GM12878 (cell line): ENCODE results near the gene ERC1. TPM values are rescaled to one million over a fixed set of nuclear protein-coding genes. Genes with fewer than 3 reads are reported as not detected.

Experiments
- ATAC-seq: fragments of 200-7000 bp; cut with Tn5 transposase; 3 replicates; pipeline ENCODE4 v1.9.1; 2020; ENCODE audit warnings: mild to moderate bottlenecking, moderate library complexity
- BruUV-seq: library from RNA; stranded (reverse); fragments of 400-500 nt; replicated peaks from 2 replicates; lab custom pipeline; 2021; lab: Mats Ljungman, UMichigan
- CTCF ChIA-PET: fragments of 300-600 bp; sonication (Branson Sonifier 250); formaldehyde crosslinking; extraction: SDS; loops from one replicate; lab custom pipeline; 2021; ENCODE audit warnings: inconsistent platforms; lab: Yijun Ruan, JAX
- POLR2A ChIA-PET: fragments of 350-600 bp; formaldehyde crosslinking; extraction: SDS; loops from one replicate; lab custom pipeline; 2021; ENCODE audit warnings: inconsistent platforms; lab: Charles Lee
- RAD21 ChIA-PET: fragments of 300-600 bp; sonication (Branson Sonifier 250); formaldehyde crosslinking; loops from one replicate; lab custom pipeline; 2023; ENCODE audit warnings: antibody characterized with exemption; ENCODE audit not compliant: unreplicated experiment; lab: Charles Lee
- SMC1A ChIA-PET: fragments of 300-600 bp; sonication (Branson Sonifier 250); formaldehyde crosslinking; loops from one replicate; lab custom pipeline; 2023; ENCODE audit not compliant: unreplicated experiment, uncharacterized antibody; lab: Charles Lee
- DNase-seq: peaks from one replicate; pipeline ENCODE4 v3.0.0-alpha.2; 2011; ENCODE audit warnings: low read depth, low spot score
- FAIRE-seq: peaks from 3 replicates; lab custom pipeline; 2011; peaks lifted over from hg19 to GRCh38; lab: Jason Lieb, UNC
- H2AFZ ChIP-seq: 2 replicates; pipeline ENCODE4 v1.6.0; 2011; ENCODE audit warnings: low read depth, low read length, control low read depth; ENCODE audit not compliant: control insufficient read depth
- H3K27ac ChIP-seq: 2 replicates; pipeline ENCODE4 v1.5.1; 2011; ENCODE audit warnings: control low read depth; ENCODE audit not compliant: control insufficient read depth, insufficient read depth
- H3K27me3 ChIP-seq, 2 experiments: replicated peaks in 1 of 2; 2 replicates each; pipeline versions ENCODE4 v1.6.0 to v1.6.1; 2011; ENCODE audit warnings: low read length in 1 of 2; ENCODE audit not compliant: control insufficient read depth in 2 of 2, insufficient read depth in 2 of 2
- H3K36me3 ChIP-seq, 2 experiments: 2 replicates each; pipeline ENCODE4 v1.5.1; 2011; ENCODE audit warnings: low read length in 1 of 2; ENCODE audit not compliant: control insufficient read depth in 2 of 2, insufficient read depth in 2 of 2
- H3K4me1 ChIP-seq: 2 replicates; pipeline ENCODE4 v1.6.1; 2011; ENCODE audit warnings: mild to moderate bottlenecking, low read length, moderate library complexity, mixed read lengths; ENCODE audit not compliant: control insufficient read depth, insufficient read depth
- H3K4me2 ChIP-seq: 2 replicates; pipeline ENCODE4 v1.6.0; 2011; ENCODE audit warnings: control low read depth; ENCODE audit not compliant: control insufficient read depth, insufficient read depth
- H3K4me3 ChIP-seq: fragments of 200-600 bp; sonication (generic); 2 replicates; pipeline ENCODE4 v1.5.1; 2016
- H3K79me2 ChIP-seq: 2 replicates; pipeline ENCODE4 v1.6.0; 2011; ENCODE audit warnings: low read length; ENCODE audit not compliant: control insufficient read depth, insufficient read depth
- H3K9ac ChIP-seq: 2 replicates; pipeline ENCODE4 v1.8.0; 2011; ENCODE audit warnings: low read length, control low read depth, mixed read lengths; ENCODE audit not compliant: control insufficient read depth, insufficient read depth
- H3K9me3 ChIP-seq: replicated peaks from 3 replicates; pipeline ENCODE4 v1.5.1; 2011; ENCODE audit warnings: mild to moderate bottlenecking, low read length; ENCODE audit not compliant: control insufficient read depth, insufficient read depth
- H4K20me1 ChIP-seq: 2 replicates; pipeline ENCODE4 v1.6.0; 2011; ENCODE audit not compliant: control insufficient read depth, insufficient read depth
- BACH1 ChIP-seq: fragments of 450-650 bp; IDR thresholded peaks from 2 replicates; pipeline ENCODE4 v1.6.1; 2017; ENCODE audit warnings: mild to moderate bottlenecking, borderline replicate concordance
- CTCF ChIP-seq, 3 experiments: IDR thresholded peaks in 2 of 3; conservative IDR thresholded peaks in 1 of 3; 2 replicates each; pipeline ENCODE4 v1.5.1; 2011; ENCODE audit warnings: low read depth in 3 of 3, low read length in 3 of 3, mild to moderate bottlenecking in 3 of 3, control low read depth in 2 of 3, moderate library complexity in 2 of 3, inconsistent platforms in 1 of 3, mixed read lengths in 1 of 3; ENCODE audit not compliant: control insufficient read depth in 2 of 3, insufficient read depth in 1 of 3; ENCODE audit errors: extremely low read depth in 1 of 3
- GABPA ChIP-seq: IDR thresholded peaks from 2 replicates; pipeline ENCODE4 v1.6.1; 2014; ENCODE audit warnings: antibody characterized with exemption, low read depth, mild to moderate bottlenecking, inconsistent platforms
- HCFC1 ChIP-seq: fragments of 150-350 bp; IDR thresholded peaks from 2 replicates; pipeline ENCODE4 v1.6.1; 2014; ENCODE audit warnings: low read length
- IKZF1 ChIP-seq: fragments of 450-650 bp; conservative IDR thresholded peaks from 2 replicates; pipeline ENCODE4 v1.6.1; 2017; ENCODE audit warnings: antibody characterized with exemption, mild to moderate bottlenecking
- IRF4 ChIP-seq: IDR thresholded peaks from 2 replicates; pipeline ENCODE4 v1.6.1; 2011; ENCODE audit warnings: low read depth, low read length
- JUNB ChIP-seq: IDR thresholded peaks from 2 replicates; pipeline ENCODE4 v1.6.1; 2016; ENCODE audit warnings: antibody characterized with exemption, mild to moderate bottlenecking
- KLF5 ChIP-seq: fragments of 450-650 bp; IDR thresholded peaks from 2 replicates; pipeline ENCODE4 v1.6.1; 2014; ENCODE audit warnings: mild to moderate bottlenecking; ENCODE audit not compliant: partially characterized antibody
- NR2C1 ChIP-seq: fragments of 450-650 bp; IDR thresholded peaks from 2 replicates; pipeline ENCODE4 v1.6.1; 2017; ENCODE audit warnings: antibody characterized with exemption, mild to moderate bottlenecking, moderate library complexity
- PAX5 ChIP-seq: IDR thresholded peaks from 2 replicates; pipeline ENCODE4 v1.6.1; 2011; ENCODE audit warnings: low read depth, low read length, borderline replicate concordance
- RAD21 ChIP-seq: IDR thresholded peaks from 2 replicates; pipeline ENCODE4 v1.6.1; 2011; ENCODE audit warnings: mild to moderate bottlenecking, low read depth, low read length, moderate library complexity; ENCODE audit not compliant: insufficient read depth
- SKIL ChIP-seq: fragments of 450-650 bp; IDR thresholded peaks from 2 replicates; pipeline ENCODE4 v1.6.1; 2017; ENCODE audit warnings: mild to moderate bottlenecking, low read depth, inconsistent platforms; ENCODE audit not compliant: poor library complexity, severe bottlenecking
- SMARCA5 ChIP-seq: fragments of 450-650 bp; IDR thresholded peaks from 2 replicates; pipeline ENCODE4 v1.6.1; 2017; ENCODE audit warnings: mild to moderate bottlenecking
- SUPT20H ChIP-seq: IDR thresholded peaks from 2 replicates; pipeline ENCODE4 v1.6.1; 2011; ENCODE audit warnings: low read depth, mild to moderate bottlenecking, low read length, moderate library complexity, borderline replicate concordance; ENCODE audit not compliant: control insufficient read depth
- ZNF217 ChIP-seq: fragments of 450-650 bp; IDR thresholded peaks from 2 replicates; pipeline ENCODE4 v1.6.1; 2017; ENCODE audit warnings: antibody characterized with exemption, mild to moderate bottlenecking
- ZNF384 ChIP-seq: IDR thresholded peaks from 2 replicates; pipeline ENCODE4 v1.6.1; 2012; ENCODE audit warnings: low read depth, mild to moderate bottlenecking, low read length, improper control_type of control experiment, borderline replicate concordance
- WGBS: methylation state at CpG from one replicate; pipeline ENCODE4 v1.1.6; 2016; ENCODE audit warnings: low lambda C conversion rate; ENCODE audit not compliant: insufficient replicate concordance, insufficient coverage; ENCODE audit errors: missing lambda C conversion rate; 5-methylcytosine and 5-hydroxymethylcytosine counted together
- in situ Hi-C: fragments of 300-500 bp; cut with MboI; formaldehyde crosslinking; loops from 9 replicates; pipeline ENCODE4 v1.14.3; 2018; ENCODE audit warnings: mixed read lengths
- intact Hi-C: fragments of 100-400 bp; cut with micrococcal nuclease; formaldehyde crosslinking; loops from one replicate; pipeline ENCODE4 v1.14.2; 2022; ENCODE audit not compliant: unreplicated experiment
- polyA plus RNA-seq, 11 experiments: library from polyadenylated mRNA; depleted of rRNA in 4 of 11; unstranded in 6 of 11; stranded (reverse) in 5 of 11; fragments of >200 nt; fragmentation: Nextera tagmentation in 4 of 11; fragmentation: Illumina TruSeq in 1 of 11; extraction: Ambion mirVana in 4 of 11; extraction: Trizol in 1 of 11; gene quantifications; 1 replicate in 1 of 11; 2 replicates in 10 of 11; pipeline versions ENCODE4 v1.2.1 to v1.2.3, GENCODE V29; 2011 to 2016; ENCODE audit warnings: inconsistent platforms in 2 of 11, missing spikeins in 2 of 11, low read depth in 1 of 11
- total RNA-seq, 4 experiments: library from RNA; depleted of rRNA in 3 of 4; stranded (reverse); fragments of >200 nt in 3 of 4; fragmentation: Illumina TruSeq in 1 of 4; extraction: Trizol in 1 of 4; gene quantifications; 2 replicates each; pipeline versions ENCODE4 v1.2.1 to v1.2.3, GENCODE V29; 2013 to 2021

ERC1 gene
- total and polyA plus RNA-seq, 10 of the 15 experiments (the other 5 are each of a cell fraction or from before 2014, with no cell fraction given) = 0.75 to 8.0 (median 5.0) TPM

GRCh38 chr12:971991-972390 lies 19.0 kb upstream of the ERC1 start:
- Histone ChIP-seq H2AFZ (no peak overlapping the region), H3K9ac (no peak overlapping the region), H3K4me1 (no peaks in the 10 kb centered on the region), H3K4me2 (no peak overlapping the region), H3K27ac (no peak overlapping the region), H3K36me3 (no peaks in the 10 kb centered on the region)
- ChIA-PET POLR2A (no interaction called here), RAD21 (interaction anchor here (0.7 kb wide), 1 partner anchor 20 kb away, joined by 3 read pairs; no protein-coding TSS in a partner anchor), CTCF (interaction anchor here (1.5 kb wide), 1 partner anchor 13 kb away, joined by 3 read pairs; no protein-coding TSS in a partner anchor), SMC1A (no interaction called here)
- no peak for DNase-seq
- BruUV-seq = no TSS peak
- WGBS = 61% methylated on average over 4 of the region's 4 CpGs
- TF ChIP-seq RAD21 (no peak), PAX5 (no peak), SKIL (no peak), BACH1 (no peak), IKZF1 (no peak), HCFC1 (no peak), CTCF (IDR thresholded peaks at IDR 0.05 in 2 of 3, conservative IDR thresholded peaks at IDR 0.05 in 1 of 3; ENCODE audit: control insufficient read depth in 2 of 3, extremely low read depth in 1 of 3, insufficient read depth in 1 of 3, low read depth in 3 of 3, low read length in 3 of 3) (no peak), ZNF384 (no peak), KLF5 (no peak), IRF4 (no peak), ZNF217 (no peak), SMARCA5 (no peak), GABPA (no peak), JUNB (no peak), NR2C1 (no peak), SUPT20H (no peak)
- TF ChIP-seq, all 136 proteins: peak for 0
- in situ Hi-C loops = no loop called here
- FAIRE-seq = no peak
- Histone ChIP-seq H3K79me2 (no peaks in the 10 kb centered on the region), H3K9me3 (no peaks in the 10 kb centered on the region), H4K20me1 (no peaks in the 10 kb centered on the region), H3K27me3 (no peaks in the 10 kb centered on the region; a peak in 2 of 4 replicates), H3K4me3 (no peak overlapping the region)
- intact Hi-C loops = no loop called here
- no peak for ATAC-seq
